CD4-positive, alpha-beta T cell treated with Interleukin-17A for 4 hours (primary cell): ENCODE results near the gene SH3GL1.

Source experiments
- DNase-seq: peaks from one replicate; pipeline ENCODE4 v3.0.0-alpha.2; 2020; ENCODE audit warnings: mixed read lengths

Gene SH3GL1

GRCh38 chr19:4400135-4400936 lies at the start of gene SH3GL1:
SH3GL1 (minus strand) TSS chr19:4400547; CDS start chr19:4400368, 179 bp downstream.
- DNase-seq: peak; percentile 94

GRCh38 chr19:4449639-4450028 lies 49.3 kb upstream of the SH3GL1 start:
- no peak for DNase-seq

- no peak for DNase-seq
Measured at GRCh38 chr19:4449022-4449638, 48.8 kb upstream of the SH3GL1 start.

- DNase-seq: no peak
Measured at GRCh38 chr19:4448147-4448985, 48.0 kb upstream of the SH3GL1 start.

GRCh38 chr19:4447327-4448146 lies 47.2 kb upstream of the SH3GL1 start:
- no peak for DNase-seq

- DNase-seq: no peak
Measured at GRCh38 chr19:4446704-4447200, 46.4 kb upstream of the SH3GL1 start.

- DNase-seq: no peak
Measured at GRCh38 chr19:4445963-4446703, 45.8 kb upstream of the SH3GL1 start.

GRCh38 chr19:4444765-4445741 lies 44.7 kb upstream of the SH3GL1 start:
- DNase-seq: no peak

GRCh38 chr19:4443966-4444764 lies 43.8 kb upstream of the SH3GL1 start:
- DNase-seq: no peak

- DNase-seq: no peak
Measured at GRCh38 chr19:4443188-4443587, 42.8 kb upstream of the SH3GL1 start.

- DNase-seq: no peak
Measured at GRCh38 chr19:4442819-4443146, 42.4 kb upstream of the SH3GL1 start.

GRCh38 chr19:4441994-4442818 lies 41.9 kb upstream of the SH3GL1 start:
- DNase-seq: no peak

- DNase-seq: no peak
Measured at GRCh38 chr19:4439243-4439642, 38.9 kb upstream of the SH3GL1 start.

- DNase-seq: no peak
Measured at GRCh38 chr19:4437103-4437502, 36.8 kb upstream of the SH3GL1 start.

GRCh38 chr19:4436231-4436630 lies 35.9 kb upstream of the SH3GL1 start:
- DNase-seq: no peak

GRCh38 chr19:4434391-4434790 lies 34.0 kb upstream of the SH3GL1 start:
- no peak for DNase-seq

GRCh38 chr19:4432918-4433506 lies 32.7 kb upstream of the SH3GL1 start:
- DNase-seq: no peak
